ENCODE measurements around the gene SLCO3A1. TPM values are rescaled to one million over a fixed set of nuclear protein-coding genes. Genes with fewer than 3 reads are reported as not detected.

SLCO3A1 gene
- total and polyA plus RNA-seq, 4 donors = 1.6 to 3.6 (median 2.4) TPM

GRCh38 chr15:92164327-92165000, 311.0 kb downstream of the SLCO3A1 start:
- no peaks in the 10 kb centered on the region for H3K27me3 ChIP-seq (ENCODE audit: control insufficient read depth in 4 of 4, insufficient read depth in 4 of 4, low read length in 3 of 4)
- TF ChIP-seq HNF4G (IDR thresholded peaks at IDR 0.05) = peak; percentile 92
- TF ChIP-seq RAD21 (IDR thresholded peaks at IDR 0.05) = peak; percentile 24 to 45
- TF ChIP-seq FOXA1 (IDR thresholded peaks at IDR 0.05) = no peak
- peak; percentile 83 for TF ChIP-seq RXRA (IDR thresholded peaks at IDR 0.05)
- TF ChIP-seq MAX (IDR thresholded peaks at IDR 0.05) = peak; percentile 77
- TF ChIP-seq ZBTB33 (IDR thresholded peaks at IDR 0.05) = peak; percentile 37
- TF ChIP-seq CTCF (IDR thresholded peaks at IDR 0.05; ENCODE audit: low read depth, low read length, missing input control) = no peak
- TF ChIP-seq REST (IDR thresholded peaks at IDR 0.05) = no peak
- peak in 1 of 2 donors; percentile 72 for TF ChIP-seq JUND (IDR thresholded peaks at IDR 0.05)
- TF ChIP-seq EGR1 (IDR thresholded peaks at IDR 0.05; ENCODE audit: low read depth in 2 of 2) = peak; percentile 57 to 68
- peak; percentile 99 for TF ChIP-seq SP1 (IDR thresholded peaks at IDR 0.05)
- no peak for TF ChIP-seq GABPA (IDR thresholded peaks at IDR 0.05 in 1 of 2, conservative IDR thresholded peaks at IDR 0.05 in 1 of 2)
- peak; percentile 23 for TF ChIP-seq ATF3 (IDR thresholded peaks at IDR 0.05)
- TF ChIP-seq HNF4A (conservative IDR thresholded peaks at IDR 0.05) = peak; percentile 97 to 98
- TF ChIP-seq NR2F2 (IDR thresholded peaks at IDR 0.05) = peak; percentile 73
- no peak for TF ChIP-seq FOXA2 (IDR thresholded peaks at IDR 0.05)
- no peak for TF ChIP-seq TAF1 (conservative IDR thresholded peaks at IDR 0.05)
- peak; percentile 77 for TF ChIP-seq YY1 (IDR thresholded peaks at IDR 0.05)
- no peak overlapping the region for H3K4me3 ChIP-seq (ENCODE audit: low read depth in 1 of 3, low read length in 3 of 3)
- WGBS = 75% methylated on average over 10 of the region's 10 CpGs
- no peak overlapping the region for H3K9ac ChIP-seq (ENCODE audit: low read depth in 1 of 2, low read length in 2 of 2)
- DNase-seq (ENCODE audit: low spot score) = no peak
- peak overlapping the region; percentile 25 to 64 for H3K27ac ChIP-seq (ENCODE audit: low read depth in 1 of 2, low read length in 2 of 2)
- no peaks in the 10 kb centered on the region for H3K36me3 ChIP-seq (ENCODE audit: control insufficient read depth in 4 of 4, insufficient read depth in 3 of 4, low read depth in 1 of 4, low read length in 3 of 4)
- H3K4me1 ChIP-seq (ENCODE audit: control insufficient read depth in 4 of 4, insufficient read depth in 4 of 4, low read length in 3 of 4) = peaks cover 5 to 43% (median 29%) of the 10 kb centered on the region in 4 donors
- H3K9me3 ChIP-seq (ENCODE audit: control insufficient read depth in 4 of 4, low read length in 3 of 4) = no peaks in the 10 kb centered on the region
